ENCODE results near the gene C11orf24.

The C11orf24 gene

DNA sequence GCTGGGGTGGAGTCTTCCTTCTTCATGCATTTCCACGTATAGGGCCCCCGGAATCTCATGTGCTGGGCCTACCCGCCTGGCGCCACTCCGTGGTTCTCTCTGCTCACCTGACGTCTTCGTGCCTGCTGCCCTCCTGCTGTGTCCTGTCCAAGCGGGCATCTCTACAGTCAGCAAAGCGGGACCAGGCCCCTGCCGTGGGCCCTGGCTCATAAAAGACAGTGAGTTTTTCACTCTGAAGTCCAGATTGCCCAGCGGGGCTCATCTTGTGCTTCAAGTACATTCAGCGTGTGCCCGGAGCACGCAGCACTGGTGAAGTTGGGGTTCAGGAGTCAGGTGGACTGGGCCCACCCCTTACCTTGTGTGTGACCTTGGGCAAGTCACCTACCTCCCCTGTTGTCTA lies 17.4 kb downstream of the C11orf24 start:
- TF ChIP-seq ZFP69B (tag by site-specific recombination; IDR thresholded peaks at IDR 0.05) (no peak), ZNF146 (tag by site-specific recombination; IDR thresholded peaks at IDR 0.05) (no peak), GLI2 (tag by site-specific recombination; IDR thresholded peaks at IDR 0.05; ENCODE audit: borderline replicate concordance, low read depth) (no peak), GFI1B (tag by site-specific recombination; IDR thresholded peaks at IDR 0.05) (no peak)
- TF ChIP-seq, protein P1, sequence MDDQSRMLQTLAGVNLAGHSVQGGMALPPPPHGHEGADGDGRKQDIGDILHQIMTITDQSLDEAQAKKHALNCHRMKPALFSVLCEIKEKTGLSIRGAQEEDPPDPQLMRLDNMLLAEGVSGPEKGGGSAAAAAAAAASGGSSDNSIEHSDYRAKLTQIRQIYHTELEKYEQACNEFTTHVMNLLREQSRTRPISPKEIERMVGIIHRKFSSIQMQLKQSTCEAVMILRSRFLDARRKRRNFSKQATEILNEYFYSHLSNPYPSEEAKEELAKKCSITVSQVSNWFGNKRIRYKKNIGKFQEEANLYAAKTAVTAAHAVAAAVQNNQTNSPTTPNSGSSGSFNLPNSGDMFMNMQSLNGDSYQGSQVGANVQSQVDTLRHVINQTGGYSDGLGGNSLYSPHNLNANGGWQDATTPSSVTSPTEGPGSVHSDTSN (CRISPR knock-in tag; IDR thresholded peaks at IDR 0.05) = no peak
- CTCF ChIA-PET = interaction anchor here (1.9 kb wide), 1 partner anchor 43 kb away, joined by 7 read pairs; no protein-coding TSS in a partner anchor

GRCh38 chr11:68251765-68252164 lies 20.0 kb downstream of the C11orf24 start:
- TF ChIP-seq ZNF776 (tag by site-specific recombination; IDR thresholded peaks at IDR 0.05; ENCODE audit: borderline replicate concordance) = no peak
- no peak for TF ChIP-seq ZNF239 (tag by site-specific recombination; IDR thresholded peaks at IDR 0.05)
- TF ChIP-seq ZFHX2 (tag by site-specific recombination; conservative IDR thresholded peaks at IDR 0.05) = no peak
- TF ChIP-seq ZNF561 (tag by site-specific recombination; IDR thresholded peaks at IDR 0.05; ENCODE audit: borderline replicate concordance) = no peak
- TF ChIP-seq, protein P2, sequence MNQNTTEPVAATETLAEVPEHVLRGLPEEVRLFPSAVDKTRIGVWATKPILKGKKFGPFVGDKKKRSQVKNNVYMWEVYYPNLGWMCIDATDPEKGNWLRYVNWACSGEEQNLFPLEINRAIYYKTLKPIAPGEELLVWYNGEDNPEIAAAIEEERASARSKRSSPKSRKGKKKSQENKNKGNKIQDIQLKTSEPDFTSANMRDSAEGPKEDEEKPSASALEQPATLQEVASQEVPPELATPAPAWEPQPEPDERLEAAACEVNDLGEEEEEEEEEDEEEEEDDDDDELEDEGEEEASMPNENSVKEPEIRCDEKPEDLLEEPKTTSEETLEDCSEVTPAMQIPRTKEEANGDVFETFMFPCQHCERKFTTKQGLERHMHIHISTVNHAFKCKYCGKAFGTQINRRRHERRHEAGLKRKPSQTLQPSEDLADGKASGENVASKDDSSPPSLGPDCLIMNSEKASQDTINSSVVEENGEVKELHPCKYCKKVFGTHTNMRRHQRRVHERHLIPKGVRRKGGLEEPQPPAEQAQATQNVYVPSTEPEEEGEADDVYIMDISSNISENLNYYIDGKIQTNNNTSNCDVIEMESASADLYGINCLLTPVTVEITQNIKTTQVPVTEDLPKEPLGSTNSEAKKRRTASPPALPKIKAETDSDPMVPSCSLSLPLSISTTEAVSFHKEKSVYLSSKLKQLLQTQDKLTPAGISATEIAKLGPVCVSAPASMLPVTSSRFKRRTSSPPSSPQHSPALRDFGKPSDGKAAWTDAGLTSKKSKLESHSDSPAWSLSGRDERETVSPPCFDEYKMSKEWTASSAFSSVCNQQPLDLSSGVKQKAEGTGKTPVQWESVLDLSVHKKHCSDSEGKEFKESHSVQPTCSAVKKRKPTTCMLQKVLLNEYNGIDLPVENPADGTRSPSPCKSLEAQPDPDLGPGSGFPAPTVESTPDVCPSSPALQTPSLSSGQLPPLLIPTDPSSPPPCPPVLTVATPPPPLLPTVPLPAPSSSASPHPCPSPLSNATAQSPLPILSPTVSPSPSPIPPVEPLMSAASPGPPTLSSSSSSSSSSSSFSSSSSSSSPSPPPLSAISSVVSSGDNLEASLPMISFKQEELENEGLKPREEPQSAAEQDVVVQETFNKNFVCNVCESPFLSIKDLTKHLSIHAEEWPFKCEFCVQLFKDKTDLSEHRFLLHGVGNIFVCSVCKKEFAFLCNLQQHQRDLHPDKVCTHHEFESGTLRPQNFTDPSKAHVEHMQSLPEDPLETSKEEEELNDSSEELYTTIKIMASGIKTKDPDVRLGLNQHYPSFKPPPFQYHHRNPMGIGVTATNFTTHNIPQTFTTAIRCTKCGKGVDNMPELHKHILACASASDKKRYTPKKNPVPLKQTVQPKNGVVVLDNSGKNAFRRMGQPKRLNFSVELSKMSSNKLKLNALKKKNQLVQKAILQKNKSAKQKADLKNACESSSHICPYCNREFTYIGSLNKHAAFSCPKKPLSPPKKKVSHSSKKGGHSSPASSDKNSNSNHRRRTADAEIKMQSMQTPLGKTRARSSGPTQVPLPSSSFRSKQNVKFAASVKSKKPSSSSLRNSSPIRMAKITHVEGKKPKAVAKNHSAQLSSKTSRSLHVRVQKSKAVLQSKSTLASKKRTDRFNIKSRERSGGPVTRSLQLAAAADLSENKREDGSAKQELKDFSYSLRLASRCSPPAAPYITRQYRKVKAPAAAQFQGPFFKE (tag by site-specific recombination; IDR thresholded peaks at IDR 0.05; ENCODE audit: borderline replicate concordance) = no peak
- TF ChIP-seq, protein P3, sequence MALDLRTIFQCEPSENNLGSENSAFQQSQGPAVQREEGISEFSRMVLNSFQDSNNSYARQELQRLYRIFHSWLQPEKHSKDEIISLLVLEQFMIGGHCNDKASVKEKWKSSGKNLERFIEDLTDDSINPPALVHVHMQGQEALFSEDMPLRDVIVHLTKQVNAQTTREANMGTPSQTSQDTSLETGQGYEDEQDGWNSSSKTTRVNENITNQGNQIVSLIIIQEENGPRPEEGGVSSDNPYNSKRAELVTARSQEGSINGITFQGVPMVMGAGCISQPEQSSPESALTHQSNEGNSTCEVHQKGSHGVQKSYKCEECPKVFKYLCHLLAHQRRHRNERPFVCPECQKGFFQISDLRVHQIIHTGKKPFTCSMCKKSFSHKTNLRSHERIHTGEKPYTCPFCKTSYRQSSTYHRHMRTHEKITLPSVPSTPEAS (tag by site-specific recombination; IDR thresholded peaks at IDR 0.05) = no peak
- TF ChIP-seq, protein P4, sequence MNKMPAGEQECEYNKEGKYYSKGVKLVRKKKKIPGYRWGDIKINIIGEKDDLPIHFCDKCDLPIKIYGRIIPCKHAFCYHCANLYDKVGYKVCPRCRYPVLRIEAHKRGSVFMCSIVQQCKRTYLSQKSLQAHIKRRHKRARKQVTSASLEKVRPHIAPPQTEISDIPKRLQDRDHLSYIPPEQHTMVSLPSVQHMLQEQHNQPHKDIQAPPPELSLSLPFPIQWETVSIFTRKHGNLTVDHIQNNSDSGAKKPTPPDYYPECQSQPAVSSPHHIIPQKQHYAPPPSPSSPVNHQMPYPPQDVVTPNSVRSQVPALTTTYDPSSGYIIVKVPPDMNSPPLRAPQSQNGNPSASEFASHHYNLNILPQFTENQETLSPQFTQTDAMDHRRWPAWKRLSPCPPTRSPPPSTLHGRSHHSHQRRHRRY (tag by site-specific recombination; IDR thresholded peaks at IDR 0.05) = no peak
- TF ChIP-seq, protein P5, sequence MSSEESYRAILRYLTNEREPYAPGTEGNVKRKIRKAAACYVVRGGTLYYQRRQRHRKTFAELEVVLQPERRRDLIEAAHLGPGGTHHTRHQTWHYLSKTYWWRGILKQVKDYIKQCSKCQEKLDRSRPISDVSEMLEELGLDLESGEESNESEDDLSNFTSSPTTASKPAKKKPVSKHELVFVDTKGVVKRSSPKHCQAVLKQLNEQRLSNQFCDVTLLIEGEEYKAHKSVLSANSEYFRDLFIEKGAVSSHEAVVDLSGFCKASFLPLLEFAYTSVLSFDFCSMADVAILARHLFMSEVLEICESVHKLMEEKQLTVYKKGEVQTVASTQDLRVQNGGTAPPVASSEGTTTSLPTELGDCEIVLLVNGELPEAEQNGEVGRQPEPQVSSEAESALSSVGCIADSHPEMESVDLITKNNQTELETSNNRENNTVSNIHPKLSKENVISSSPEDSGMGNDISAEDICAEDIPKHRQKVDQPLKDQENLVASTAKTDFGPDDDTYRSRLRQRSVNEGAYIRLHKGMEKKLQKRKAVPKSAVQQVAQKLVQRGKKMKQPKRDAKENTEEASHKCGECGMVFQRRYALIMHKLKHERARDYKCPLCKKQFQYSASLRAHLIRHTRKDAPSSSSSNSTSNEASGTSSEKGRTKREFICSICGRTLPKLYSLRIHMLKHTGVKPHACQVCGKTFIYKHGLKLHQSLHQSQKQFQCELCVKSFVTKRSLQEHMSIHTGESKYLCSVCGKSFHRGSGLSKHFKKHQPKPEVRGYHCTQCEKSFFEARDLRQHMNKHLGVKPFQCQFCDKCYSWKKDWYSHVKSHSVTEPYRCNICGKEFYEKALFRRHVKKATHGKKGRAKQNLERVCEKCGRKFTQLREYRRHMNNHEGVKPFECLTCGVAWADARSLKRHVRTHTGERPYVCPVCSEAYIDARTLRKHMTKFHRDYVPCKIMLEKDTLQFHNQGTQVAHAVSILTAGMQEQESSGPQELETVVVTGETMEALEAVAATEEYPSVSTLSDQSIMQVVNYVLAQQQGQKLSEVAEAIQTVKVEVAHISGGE (tag by site-specific recombination; conservative IDR thresholded peaks at IDR 0.05; ENCODE audit: low read depth) = no peak
- TF ChIP-seq OSR2 (tag by site-specific recombination; IDR thresholded peaks at IDR 0.05) = no peak
- no peak for TF ChIP-seq ZNF391 (tag by site-specific recombination; IDR thresholded peaks at IDR 0.05; ENCODE audit: borderline replicate concordance, low read depth)
- no peak for TF ChIP-seq ZNF433 (tag by site-specific recombination; IDR thresholded peaks at IDR 0.05; ENCODE audit: low read depth)
- TF ChIP-seq ZBTB1 (tag by site-specific recombination; IDR thresholded peaks at IDR 0.05) = no peak
- no peak for TF ChIP-seq PRDM1 (tag by site-specific recombination; IDR thresholded peaks at IDR 0.05)
- no peak for TF ChIP-seq ZNF214 (tag by site-specific recombination; IDR thresholded peaks at IDR 0.05; ENCODE audit: borderline replicate concordance)
- no peak for TF ChIP-seq ZNF23 (tag by site-specific recombination; IDR thresholded peaks at IDR 0.05; ENCODE audit: borderline replicate concordance)
- no peaks in the 10 kb centered on the region for H3K4me1 ChIP-seq (ENCODE audit: control insufficient read depth, insufficient read depth, low read length)
- no peak overlapping the region for H3K27ac ChIP-seq (ENCODE audit: extremely low read depth, low read depth, low read length)
- no peak overlapping the region for H3K4me3 ChIP-seq (ENCODE audit: low read depth, low read length)
- ChIA-PET POLR2A (no interaction called here), CTCF (interaction anchor here (0.6 to 0.7 kb wide), 2 partner anchors 20 to 1570 kb away, joined by 3 read pairs; no protein-coding TSS in a partner anchor)
- no peaks in the 10 kb centered on the region for H3K9me3 ChIP-seq (ENCODE audit: control insufficient read depth, insufficient read depth, low read depth, low read length)
- H3K36me3 ChIP-seq (ENCODE audit: control insufficient read depth in 2 of 2, insufficient read depth in 1 of 2, low read length in 2 of 2) = no peaks in the 10 kb centered on the region

More for the DNA sequence above, 17.4 kb downstream of the C11orf24 start:
- H3K4me3 ChIP-seq (ENCODE audit: low read depth, low read length) = no peak overlapping the region
- POLR2A ChIA-PET = no interaction called here
- H3K9me3 ChIP-seq (ENCODE audit: control insufficient read depth, insufficient read depth, low read depth, low read length) = no peaks in the 10 kb centered on the region
- no peaks in the 10 kb centered on the region for H3K36me3 ChIP-seq (ENCODE audit: control insufficient read depth in 2 of 2, insufficient read depth in 1 of 2, low read length in 2 of 2)
- no peak overlapping the region for H3K27ac ChIP-seq (ENCODE audit: extremely low read depth, low read depth, low read length)
- no peaks in the 10 kb centered on the region for H3K4me1 ChIP-seq (ENCODE audit: control insufficient read depth, insufficient read depth, low read length)

All from HEK293 (cell line).